ENCODE measurements around the gene ANKS4B.

ANKS4B gene

DNA sequence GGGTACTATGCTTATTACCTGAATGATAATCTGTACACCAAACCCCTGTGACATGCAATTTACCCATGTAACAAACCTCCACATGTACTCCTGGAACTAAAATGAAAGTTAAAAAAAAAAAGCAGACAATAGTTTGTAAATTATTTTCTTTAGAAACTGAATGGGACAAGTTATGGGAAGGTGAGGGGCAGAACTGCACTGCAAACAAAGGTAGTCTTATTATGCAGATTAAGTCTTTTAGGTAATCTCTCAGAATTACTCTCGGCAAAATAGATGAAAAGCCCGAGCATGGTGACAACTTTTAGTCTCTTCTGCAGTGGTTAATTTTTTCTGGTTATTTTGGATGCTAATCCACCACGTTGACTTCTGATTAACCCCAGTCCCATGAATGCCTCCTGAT is 49.5 kb upstream of the ANKS4B start (continued):
- no peak for TF ChIP-seq PATZ1 (CRISPR knock-in tag; IDR thresholded peaks at IDR 0.05; ENCODE audit: borderline replicate concordance)
- no peak for TF ChIP-seq TOX (CRISPR knock-in tag; IDR thresholded peaks at IDR 0.05; ENCODE audit: borderline replicate concordance)

DNA sequence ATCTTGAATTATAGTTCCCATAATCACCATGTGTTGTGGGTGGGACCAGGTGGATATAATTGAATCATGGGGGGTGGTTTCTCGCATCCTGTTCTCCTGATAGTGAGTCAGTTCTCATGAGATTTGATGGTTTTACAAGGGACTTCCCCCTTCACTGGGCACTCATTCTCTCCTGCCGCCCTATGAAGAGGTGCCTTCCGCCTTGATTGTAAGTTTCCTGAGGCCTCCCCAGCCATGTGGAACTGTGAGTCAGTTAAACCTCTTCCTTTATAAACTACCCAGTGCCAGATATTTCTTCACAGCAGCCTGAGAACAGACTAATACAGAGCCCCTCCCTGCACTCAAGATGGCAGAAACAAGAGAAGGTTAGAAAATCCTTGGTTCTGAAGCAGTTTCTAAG is 48.7 kb upstream of the ANKS4B start:
- ATAC-seq = no peak
- TF ChIP-seq ZC3H10 (CRISPR knock-in tag; IDR thresholded peaks at IDR 0.05) (no peak), ARNTL (CRISPR knock-in tag; IDR thresholded peaks at IDR 0.05; ENCODE audit: borderline replicate concordance, low read depth) (no peak), CSDC2 (CRISPR knock-in tag; IDR thresholded peaks at IDR 0.05) (no peak), ZNF8 (CRISPR knock-in tag; IDR thresholded peaks at IDR 0.05) (no peak)

- no peak for TF ChIP-seq CREB5 (CRISPR knock-in tag; IDR thresholded peaks at IDR 0.05; ENCODE audit: low read depth)
- TF ChIP-seq OSR1 (CRISPR knock-in tag; IDR thresholded peaks at IDR 0.05) = no peak
- TF ChIP-seq ZNF565 (CRISPR knock-in tag; conservative IDR thresholded peaks at IDR 0.05; ENCODE audit: low read depth) = no peak
- no peak for TF ChIP-seq BACH2 (CRISPR knock-in tag; IDR thresholded peaks at IDR 0.05; ENCODE audit: borderline replicate concordance)
- no peak for TF ChIP-seq CSDC2 (CRISPR knock-in tag; IDR thresholded peaks at IDR 0.05)
- no peak for ATAC-seq
Measured at GRCh38 chr16:21185659-21186325, 47.7 kb upstream of the ANKS4B start.

GRCh38 chr16:21186326-21186691 is 47.2 kb upstream of the ANKS4B start:
- TF ChIP-seq, protein P1, sequence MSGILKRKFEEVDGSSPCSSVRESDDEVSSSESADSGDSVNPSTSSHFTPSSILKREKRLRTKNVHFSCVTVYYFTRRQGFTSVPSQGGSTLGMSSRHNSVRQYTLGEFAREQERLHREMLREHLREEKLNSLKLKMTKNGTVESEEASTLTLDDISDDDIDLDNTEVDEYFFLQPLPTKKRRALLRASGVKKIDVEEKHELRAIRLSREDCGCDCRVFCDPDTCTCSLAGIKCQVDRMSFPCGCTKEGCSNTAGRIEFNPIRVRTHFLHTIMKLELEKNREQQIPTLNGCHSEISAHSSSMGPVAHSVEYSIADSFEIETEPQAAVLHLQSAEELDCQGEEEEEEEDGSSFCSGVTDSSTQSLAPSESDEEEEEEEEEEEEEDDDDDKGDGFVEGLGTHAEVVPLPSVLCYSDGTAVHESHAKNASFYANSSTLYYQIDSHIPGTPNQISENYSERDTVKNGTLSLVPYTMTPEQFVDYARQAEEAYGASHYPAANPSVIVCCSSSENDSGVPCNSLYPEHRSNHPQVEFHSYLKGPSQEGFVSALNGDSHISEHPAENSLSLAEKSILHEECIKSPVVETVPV (CRISPR knock-in tag; IDR thresholded peaks at IDR 0.05) = no peak
- TF ChIP-seq, protein P2, sequence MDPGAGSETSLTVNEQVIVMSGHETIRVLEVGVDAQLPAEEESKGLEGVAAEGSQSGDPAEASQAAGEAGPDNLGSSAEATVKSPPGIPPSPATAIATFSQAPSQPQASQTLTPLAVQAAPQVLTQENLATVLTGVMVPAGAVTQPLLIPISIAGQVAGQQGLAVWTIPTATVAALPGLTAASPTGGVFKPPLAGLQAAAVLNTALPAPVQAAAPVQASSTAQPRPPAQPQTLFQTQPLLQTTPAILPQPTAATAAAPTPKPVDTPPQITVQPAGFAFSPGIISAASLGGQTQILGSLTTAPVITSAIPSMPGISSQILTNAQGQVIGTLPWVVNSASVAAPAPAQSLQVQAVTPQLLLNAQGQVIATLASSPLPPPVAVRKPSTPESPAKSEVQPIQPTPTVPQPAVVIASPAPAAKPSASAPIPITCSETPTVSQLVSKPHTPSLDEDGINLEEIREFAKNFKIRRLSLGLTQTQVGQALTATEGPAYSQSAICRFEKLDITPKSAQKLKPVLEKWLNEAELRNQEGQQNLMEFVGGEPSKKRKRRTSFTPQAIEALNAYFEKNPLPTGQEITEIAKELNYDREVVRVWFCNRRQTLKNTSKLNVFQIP (CRISPR knock-in tag; IDR thresholded peaks at IDR 0.05; ENCODE audit: borderline replicate concordance, low read depth) = no peak
- no peak for TF ChIP-seq ARNTL (CRISPR knock-in tag; IDR thresholded peaks at IDR 0.05; ENCODE audit: borderline replicate concordance, low read depth)
- TF ChIP-seq RARB (CRISPR knock-in tag; IDR thresholded peaks at IDR 0.05) = no peak
- TF ChIP-seq BACH2 (CRISPR knock-in tag; IDR thresholded peaks at IDR 0.05; ENCODE audit: borderline replicate concordance) = no peak
- no peak for TF ChIP-seq PATZ1 (CRISPR knock-in tag; IDR thresholded peaks at IDR 0.05; ENCODE audit: borderline replicate concordance)
- ATAC-seq = no peak

GRCh38 chr16:21189311-21189710 is 44.2 kb upstream of the ANKS4B start:
- no peak for ATAC-seq
- TF ChIP-seq OSR1 (CRISPR knock-in tag; IDR thresholded peaks at IDR 0.05) (no peak), PPARA (CRISPR knock-in tag; IDR thresholded peaks at IDR 0.05; ENCODE audit: borderline replicate concordance) (no peak), CREB5 (CRISPR knock-in tag; IDR thresholded peaks at IDR 0.05; ENCODE audit: low read depth) (no peak), ZC3H10 (CRISPR knock-in tag; IDR thresholded peaks at IDR 0.05) (no peak), SNAI2 (CRISPR knock-in tag; IDR thresholded peaks at IDR 0.05) (no peak), ARNTL (CRISPR knock-in tag; IDR thresholded peaks at IDR 0.05; ENCODE audit: borderline replicate concordance, low read depth) (no peak), ESRRG (CRISPR knock-in tag; IDR thresholded peaks at IDR 0.05) (no peak), BACH2 (CRISPR knock-in tag; IDR thresholded peaks at IDR 0.05; ENCODE audit: borderline replicate concordance) (no peak), ZNF8 (CRISPR knock-in tag; IDR thresholded peaks at IDR 0.05) (no peak), GLIS3 (CRISPR knock-in tag; IDR thresholded peaks at IDR 0.05) (no peak), ZNF70 (CRISPR knock-in tag; IDR thresholded peaks at IDR 0.05) (no peak)
- TF ChIP-seq, protein P3, sequence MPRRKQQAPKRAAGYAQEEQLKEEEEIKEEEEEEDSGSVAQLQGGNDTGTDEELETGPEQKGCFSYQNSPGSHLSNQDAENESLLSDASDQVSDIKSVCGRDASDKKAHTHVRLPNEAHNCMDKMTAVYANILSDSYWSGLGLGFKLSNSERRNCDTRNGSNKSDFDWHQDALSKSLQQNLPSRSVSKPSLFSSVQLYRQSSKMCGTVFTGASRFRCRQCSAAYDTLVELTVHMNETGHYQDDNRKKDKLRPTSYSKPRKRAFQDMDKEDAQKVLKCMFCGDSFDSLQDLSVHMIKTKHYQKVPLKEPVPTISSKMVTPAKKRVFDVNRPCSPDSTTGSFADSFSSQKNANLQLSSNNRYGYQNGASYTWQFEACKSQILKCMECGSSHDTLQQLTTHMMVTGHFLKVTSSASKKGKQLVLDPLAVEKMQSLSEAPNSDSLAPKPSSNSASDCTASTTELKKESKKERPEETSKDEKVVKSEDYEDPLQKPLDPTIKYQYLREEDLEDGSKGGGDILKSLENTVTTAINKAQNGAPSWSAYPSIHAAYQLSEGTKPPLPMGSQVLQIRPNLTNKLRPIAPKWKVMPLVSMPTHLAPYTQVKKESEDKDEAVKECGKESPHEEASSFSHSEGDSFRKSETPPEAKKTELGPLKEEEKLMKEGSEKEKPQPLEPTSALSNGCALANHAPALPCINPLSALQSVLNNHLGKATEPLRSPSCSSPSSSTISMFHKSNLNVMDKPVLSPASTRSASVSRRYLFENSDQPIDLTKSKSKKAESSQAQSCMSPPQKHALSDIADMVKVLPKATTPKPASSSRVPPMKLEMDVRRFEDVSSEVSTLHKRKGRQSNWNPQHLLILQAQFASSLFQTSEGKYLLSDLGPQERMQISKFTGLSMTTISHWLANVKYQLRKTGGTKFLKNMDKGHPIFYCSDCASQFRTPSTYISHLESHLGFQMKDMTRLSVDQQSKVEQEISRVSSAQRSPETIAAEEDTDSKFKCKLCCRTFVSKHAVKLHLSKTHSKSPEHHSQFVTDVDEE (CRISPR knock-in tag; IDR thresholded peaks at IDR 0.05) = no peak

Measured in SK-N-SH treated with all-trans-retinoic acid at 6 μM for 48 hours (cell line).